ENCODE results near the gene INO80D. TPM values are rescaled to one million over a fixed set of nuclear protein-coding genes. Genes with fewer than 3 reads are reported as not detected.

Gene INO80D
- total RNA-seq, 1 experiment from 2014 or later, result 20.2 TPM

DNA sequence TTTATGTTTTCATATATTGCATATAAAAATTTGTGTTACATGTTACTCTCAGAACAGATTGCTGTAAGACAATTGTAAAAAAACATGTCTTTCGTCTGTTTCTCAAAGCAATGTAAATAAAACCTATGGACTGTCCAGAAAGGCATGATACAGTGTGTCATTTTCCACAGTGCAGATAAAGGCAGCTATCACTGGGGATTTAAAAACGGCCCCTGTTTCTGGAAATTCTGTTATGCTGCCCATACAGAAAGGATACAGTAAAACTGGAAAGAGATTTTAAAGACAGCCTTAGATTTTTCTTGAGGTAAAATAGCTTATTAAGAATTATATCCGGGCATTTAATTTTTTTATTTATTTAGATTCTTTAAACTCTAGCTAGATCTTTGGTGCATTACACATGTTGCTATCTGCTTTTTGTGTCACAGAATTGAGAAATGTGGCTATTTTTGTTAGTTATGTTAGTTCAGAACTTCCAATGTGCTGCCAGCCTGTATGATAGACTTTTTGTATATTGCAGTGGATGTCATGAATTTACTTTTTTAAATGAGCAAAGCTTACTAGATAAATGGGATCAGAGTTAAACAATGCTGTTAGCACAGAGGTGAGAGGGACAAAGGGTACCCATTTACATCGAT, 859 bp upstream of the INO80D start:
- no peaks in the 10 kb centered on the region for H3K9me3 Mint-ChIP-seq (ENCODE audit: low read depth, unreplicated experiment)
- peaks cover 22% of the 10 kb centered on the region for H3K4me1 Mint-ChIP-seq (ENCODE audit: low read depth, unreplicated experiment)
- peaks cover 36% of the 10 kb centered on the region for H3K36me3 Mint-ChIP-seq (ENCODE audit: insufficient read depth, unreplicated experiment)
- no TSS peak for BruUV-seq (replicated peaks)
- peak overlapping the region; percentile 93 for H3K4me3 Mint-ChIP-seq (ENCODE audit: low read depth, unreplicated experiment)
- intact Hi-C loops (cut with micrococcal nuclease; ENCODE audit: unreplicated experiment), result loop anchor here (10.0 kb wide), 1 partner anchor 142 kb away; no protein-coding TSS in a partner anchor
- H3K27ac Mint-ChIP-seq (ENCODE audit: unreplicated experiment), result peak overlapping the region; percentile 98
- CTCF ChIA-PET, result interaction anchor here (0.6 to 0.9 kb wide), 2 partner anchors 112 to 189 kb away, joined by 4 to 5 read pairs; no protein-coding TSS in a partner anchor
- H3K27me3 Mint-ChIP-seq (ENCODE audit: unreplicated experiment), result no peaks in the 10 kb centered on the region
- TF ChIP-seq, protein P1, sequence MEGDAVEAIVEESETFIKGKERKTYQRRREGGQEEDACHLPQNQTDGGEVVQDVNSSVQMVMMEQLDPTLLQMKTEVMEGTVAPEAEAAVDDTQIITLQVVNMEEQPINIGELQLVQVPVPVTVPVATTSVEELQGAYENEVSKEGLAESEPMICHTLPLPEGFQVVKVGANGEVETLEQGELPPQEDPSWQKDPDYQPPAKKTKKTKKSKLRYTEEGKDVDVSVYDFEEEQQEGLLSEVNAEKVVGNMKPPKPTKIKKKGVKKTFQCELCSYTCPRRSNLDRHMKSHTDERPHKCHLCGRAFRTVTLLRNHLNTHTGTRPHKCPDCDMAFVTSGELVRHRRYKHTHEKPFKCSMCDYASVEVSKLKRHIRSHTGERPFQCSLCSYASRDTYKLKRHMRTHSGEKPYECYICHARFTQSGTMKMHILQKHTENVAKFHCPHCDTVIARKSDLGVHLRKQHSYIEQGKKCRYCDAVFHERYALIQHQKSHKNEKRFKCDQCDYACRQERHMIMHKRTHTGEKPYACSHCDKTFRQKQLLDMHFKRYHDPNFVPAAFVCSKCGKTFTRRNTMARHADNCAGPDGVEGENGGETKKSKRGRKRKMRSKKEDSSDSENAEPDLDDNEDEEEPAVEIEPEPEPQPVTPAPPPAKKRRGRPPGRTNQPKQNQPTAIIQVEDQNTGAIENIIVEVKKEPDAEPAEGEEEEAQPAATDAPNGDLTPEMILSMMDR (IDR thresholded peaks at IDR 0.05; ENCODE audit: unreplicated experiment), result no peak
- no peak for DNase-seq

DNA sequence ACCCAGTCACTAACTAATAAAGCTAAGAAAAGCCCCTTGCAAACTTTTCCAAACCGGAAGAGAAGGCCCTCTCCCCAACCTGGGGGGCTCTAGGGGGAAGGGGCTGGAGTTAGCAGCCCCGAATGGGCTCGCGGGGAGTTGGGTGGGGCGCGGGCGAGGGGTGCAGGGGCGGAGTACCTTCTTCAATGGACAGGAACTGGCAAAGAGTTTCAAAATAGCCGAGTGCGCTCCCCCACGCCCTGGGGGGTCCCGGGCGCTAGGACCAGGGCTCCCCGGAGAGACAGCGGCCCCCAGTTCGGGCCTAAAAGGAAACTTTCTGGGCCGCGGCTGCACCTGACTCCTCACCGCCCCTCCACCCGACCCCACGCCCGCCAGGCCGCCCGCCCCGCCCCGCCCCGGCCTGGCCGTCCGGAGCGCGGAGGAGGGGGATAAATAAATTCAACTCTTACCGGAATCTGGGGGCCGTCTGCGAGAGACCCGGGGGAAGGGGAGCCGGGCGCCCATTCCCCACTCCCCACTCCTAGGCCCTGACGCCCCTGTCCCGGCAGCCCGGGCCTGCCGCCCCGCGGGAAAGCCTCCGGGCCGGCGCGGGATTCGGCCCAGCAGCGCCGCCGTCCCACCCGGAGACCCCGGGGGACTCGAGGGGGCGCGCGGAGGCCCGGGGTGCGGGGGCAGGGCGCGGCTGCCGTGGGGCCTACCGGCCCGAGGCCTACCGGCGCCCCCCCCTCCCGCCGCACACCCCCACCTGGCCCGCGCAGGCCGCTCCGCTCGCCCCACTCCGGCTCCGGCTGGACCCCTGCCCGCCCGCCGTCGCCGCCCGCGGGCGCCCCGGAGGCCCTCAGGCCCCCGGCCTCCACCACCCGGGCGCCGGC, 868 bp downstream of the INO80D start:
- BruUV-seq (replicated peaks), result no TSS peak
- Mint-ChIP-seq H3K27me3 (ENCODE audit: unreplicated experiment) (no peaks in the 10 kb centered on the region), H3K4me3 (ENCODE audit: low read depth, unreplicated experiment) (peak overlapping the region; percentile 93), H3K36me3 (ENCODE audit: insufficient read depth, unreplicated experiment) (peaks cover 36% of the 10 kb centered on the region), H3K9me3 (ENCODE audit: low read depth, unreplicated experiment) (no peaks in the 10 kb centered on the region), H3K27ac (ENCODE audit: unreplicated experiment) (peak overlapping the region; percentile 98), H3K4me1 (ENCODE audit: low read depth, unreplicated experiment) (peaks cover 22% of the 10 kb centered on the region)
- peak; percentile 43 for DNase-seq
- CTCF ChIA-PET, result interaction anchor here (0.6 to 1.1 kb wide), 2 partner anchors 10 to 651 kb away, joined by 3 to 7 read pairs; no protein-coding TSS in a partner anchor
- TF ChIP-seq, protein P1 (IDR thresholded peaks at IDR 0.05; ENCODE audit: unreplicated experiment), result no peak
- intact Hi-C loops (cut with micrococcal nuclease; ENCODE audit: unreplicated experiment), result loop anchor here (5.0 to 10.0 kb wide), 2 partner anchors 53 to 140 kb away; no protein-coding TSS in a partner anchor

DNA sequence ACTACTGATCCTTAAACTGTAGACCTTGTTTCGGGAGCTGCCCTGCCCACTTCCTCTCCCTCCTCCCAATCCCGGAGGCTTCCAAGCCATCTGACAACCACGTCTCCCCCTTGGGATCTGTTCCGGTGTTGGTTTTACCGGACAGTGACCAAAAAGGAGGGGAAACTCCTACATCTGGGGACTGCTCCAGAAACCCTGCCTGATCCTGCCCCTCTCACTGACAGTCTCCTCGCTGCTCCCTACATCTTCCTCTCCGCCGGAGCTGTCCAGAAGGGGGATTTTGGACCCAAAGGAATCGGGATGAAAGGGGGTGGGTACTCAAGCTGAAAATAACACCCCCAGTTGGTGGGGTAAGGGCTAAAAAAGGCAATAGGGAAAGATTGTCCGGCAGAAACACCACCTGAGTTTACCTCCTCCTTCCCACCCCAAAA, 1.5 kb downstream of the INO80D start:
- peak; percentile 53 for DNase-seq
- peak overlapping the region; percentile 93 for H3K4me3 Mint-ChIP-seq (ENCODE audit: low read depth, unreplicated experiment)
- peaks cover 36% of the 10 kb centered on the region for H3K36me3 Mint-ChIP-seq (ENCODE audit: insufficient read depth, unreplicated experiment)
- no peaks in the 10 kb centered on the region for H3K9me3 Mint-ChIP-seq (ENCODE audit: low read depth, unreplicated experiment)
- H3K27ac Mint-ChIP-seq (ENCODE audit: unreplicated experiment), result peak overlapping the region; percentile 93
- TF ChIP-seq, protein P1 (IDR thresholded peaks at IDR 0.05; ENCODE audit: unreplicated experiment), result no peak
- intact Hi-C loops (cut with micrococcal nuclease; ENCODE audit: unreplicated experiment), result loop anchor here (5.0 to 10.0 kb wide), 2 partner anchors 52 to 140 kb away; no protein-coding TSS in a partner anchor
- H3K27me3 Mint-ChIP-seq (ENCODE audit: unreplicated experiment), result no peaks in the 10 kb centered on the region
- CTCF ChIA-PET, result interaction anchor here (0.6 to 1.1 kb wide), 3 partner anchors 8 to 652 kb away, joined by 3 to 7 read pairs (median 7); no protein-coding TSS in a partner anchor
- no TSS peak for BruUV-seq (replicated peaks)
- peaks cover 28% of the 10 kb centered on the region for H3K4me1 Mint-ChIP-seq (ENCODE audit: low read depth, unreplicated experiment)
